ENCODE data around the gene QRFPR. TPM values are rescaled to one million over a fixed set of nuclear protein-coding genes. Genes with fewer than 3 reads are reported as not detected.

The QRFPR gene
- total RNA-seq, 1 experiment from 2014 or later: 0.63 TPM

DNA sequence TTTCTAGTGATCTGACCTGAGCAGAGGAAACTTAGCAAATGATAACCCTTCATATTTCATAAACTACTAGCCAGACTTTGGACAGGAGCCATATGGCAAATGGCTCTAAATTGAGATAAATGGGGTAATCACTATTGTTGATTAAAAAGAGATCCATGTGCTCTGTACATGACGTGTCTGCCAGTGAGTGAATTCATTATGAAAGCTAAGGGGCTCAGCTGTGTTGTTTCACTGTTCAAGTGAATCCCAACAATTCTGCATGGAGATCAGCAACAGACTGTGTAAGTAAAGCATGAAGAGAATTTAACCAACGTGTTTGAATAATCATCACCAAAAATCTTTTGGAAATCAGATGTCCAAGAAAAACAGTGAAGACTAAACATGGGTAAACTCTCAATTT lies 9.5 kb upstream of the QRFPR start:
- Histone ChIP-seq H2BK12ac (ENCODE audit: insufficient read length, low read depth, low read length) (no peak overlapping the region), H3K9me3 (ENCODE audit: control insufficient read depth, low read depth, low read length) (no peaks in the 10 kb centered on the region), H4K91ac (ENCODE audit: insufficient read length, low read depth, low read length) (no peak overlapping the region), H3K56ac (ENCODE audit: insufficient read length, low read depth, low read length) (no peak overlapping the region), H2BK120ac (ENCODE audit: low read depth, low read length, poor library complexity, severe bottlenecking) (no peak overlapping the region), H3K4ac (ENCODE audit: low read depth, low read length) (no peak overlapping the region), H3K79me2 (ENCODE audit: insufficient read depth, low read length) (no peaks in the 10 kb centered on the region), H2BK15ac (ENCODE audit: low read depth, low read length) (no peak overlapping the region), H4K5ac (ENCODE audit: insufficient read length, low read depth, low read length) (no peak overlapping the region), H4K20me1 (ENCODE audit: control insufficient read depth, insufficient read depth, insufficient read length) (no peaks in the 10 kb centered on the region), H3K79me1 (ENCODE audit: insufficient read depth, low read depth, low read length, poor library complexity, severe bottlenecking) (no peaks in the 10 kb centered on the region), H3K4me2 (ENCODE audit: insufficient read depth, insufficient read length, low read length) (no peak overlapping the region), H3K23me2 (ENCODE audit: insufficient read length, low read depth, low read length, poor library complexity, severe bottlenecking) (no peaks in the 10 kb centered on the region), H2AFZ (ENCODE audit: low read length) (no peak overlapping the region), H3T11ph (ENCODE audit: low read length) (no peak overlapping the region), H3K27ac (ENCODE audit: insufficient read length, low read depth, low read length) (no peak overlapping the region), H4K8ac (replicated peaks; ENCODE audit: insufficient read length, low read depth, low read length) (no peak overlapping the region), H3K4me1 (ENCODE audit: insufficient read depth, low read length) (no peaks in the 10 kb centered on the region), H3K9ac (ENCODE audit: extremely low read depth, insufficient read length, low read length) (no peak overlapping the region), H3K14ac (ENCODE audit: insufficient read depth, low read length) (no peak overlapping the region), H3K23ac (ENCODE audit: insufficient read length, low read depth, low read length) (no peak overlapping the region), H3K27me3 (ENCODE audit: insufficient read depth, low read length) (no peaks in the 10 kb centered on the region), H2BK5ac (ENCODE audit: insufficient read length, low read length) (no peak overlapping the region), H3K18ac (ENCODE audit: insufficient read length, low read depth, low read length) (no peak overlapping the region), H2BK20ac (ENCODE audit: low read depth, low read length, poor library complexity, severe bottlenecking) (no peak overlapping the region), H2AK5ac (ENCODE audit: insufficient read length, low read length) (no peak overlapping the region)
- WGBS (ENCODE audit: extremely low coverage, insufficient read length, low lambda C conversion rate): no CpG with 5 or more reads among the region's 2 CpGs
- Mint-ChIP-seq H3K36me3 (ENCODE audit: insufficient read depth in 1 of 3, low read depth in 3 of 3) (peaks cover 1 to 7% (median 2%) of the 10 kb centered on the region in 3 experiments), H3K27ac (no peak overlapping the region), H3K27me3 (ENCODE audit: low read depth) (peaks cover 12% of the 10 kb centered on the region), H3K9me3 (peaks cover 6 to 10% of the 10 kb centered on the region in 2 experiments), H3K4me1 (no peaks in the 10 kb centered on the region), H3K4me3 (no peak overlapping the region)
- TF ChIP-seq, protein P1, sequence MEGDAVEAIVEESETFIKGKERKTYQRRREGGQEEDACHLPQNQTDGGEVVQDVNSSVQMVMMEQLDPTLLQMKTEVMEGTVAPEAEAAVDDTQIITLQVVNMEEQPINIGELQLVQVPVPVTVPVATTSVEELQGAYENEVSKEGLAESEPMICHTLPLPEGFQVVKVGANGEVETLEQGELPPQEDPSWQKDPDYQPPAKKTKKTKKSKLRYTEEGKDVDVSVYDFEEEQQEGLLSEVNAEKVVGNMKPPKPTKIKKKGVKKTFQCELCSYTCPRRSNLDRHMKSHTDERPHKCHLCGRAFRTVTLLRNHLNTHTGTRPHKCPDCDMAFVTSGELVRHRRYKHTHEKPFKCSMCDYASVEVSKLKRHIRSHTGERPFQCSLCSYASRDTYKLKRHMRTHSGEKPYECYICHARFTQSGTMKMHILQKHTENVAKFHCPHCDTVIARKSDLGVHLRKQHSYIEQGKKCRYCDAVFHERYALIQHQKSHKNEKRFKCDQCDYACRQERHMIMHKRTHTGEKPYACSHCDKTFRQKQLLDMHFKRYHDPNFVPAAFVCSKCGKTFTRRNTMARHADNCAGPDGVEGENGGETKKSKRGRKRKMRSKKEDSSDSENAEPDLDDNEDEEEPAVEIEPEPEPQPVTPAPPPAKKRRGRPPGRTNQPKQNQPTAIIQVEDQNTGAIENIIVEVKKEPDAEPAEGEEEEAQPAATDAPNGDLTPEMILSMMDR (conservative IDR thresholded peaks at IDR 0.05): no peak
- no peak for DNase-seq

All from H9 (cell line).